Measurements from ENCODE around the gene C7.

GRCh38 chr5:40916226-40916625 lies 6.9 kb downstream of the C7 start:
- no peak for TF ChIP-seq POLR2A (IDR thresholded peaks at IDR 0.05)
- TF ChIP-seq CTCF (IDR thresholded peaks at IDR 0.05 in 4 of 5, conservative IDR thresholded peaks at IDR 0.05 in 1 of 5) = no peak

Measured in gastrocnemius medialis (tissue), 4 donors.